HCEC 1CT (cell line): Measurements from ENCODE around the gene C2orf74.
A peak's percentile ranks its signal among the peaks of the same experiment; 100 is the strongest.
"Not testable (repeated sequence)": the region's sequence is repeated elsewhere in the genome, so short reads cannot be mapped to it uniquely, and the experiment has no call there.

Source experiments
- DNase-seq: peaks from one replicate; pipeline ENCODE4 v3.0.0-alpha.2; 2017

Gene C2orf74

GRCh38 chr2:61175036-61175435 is 13.0 kb downstream of the C2orf74 start:
- DNase-seq = no peak

DNA sequence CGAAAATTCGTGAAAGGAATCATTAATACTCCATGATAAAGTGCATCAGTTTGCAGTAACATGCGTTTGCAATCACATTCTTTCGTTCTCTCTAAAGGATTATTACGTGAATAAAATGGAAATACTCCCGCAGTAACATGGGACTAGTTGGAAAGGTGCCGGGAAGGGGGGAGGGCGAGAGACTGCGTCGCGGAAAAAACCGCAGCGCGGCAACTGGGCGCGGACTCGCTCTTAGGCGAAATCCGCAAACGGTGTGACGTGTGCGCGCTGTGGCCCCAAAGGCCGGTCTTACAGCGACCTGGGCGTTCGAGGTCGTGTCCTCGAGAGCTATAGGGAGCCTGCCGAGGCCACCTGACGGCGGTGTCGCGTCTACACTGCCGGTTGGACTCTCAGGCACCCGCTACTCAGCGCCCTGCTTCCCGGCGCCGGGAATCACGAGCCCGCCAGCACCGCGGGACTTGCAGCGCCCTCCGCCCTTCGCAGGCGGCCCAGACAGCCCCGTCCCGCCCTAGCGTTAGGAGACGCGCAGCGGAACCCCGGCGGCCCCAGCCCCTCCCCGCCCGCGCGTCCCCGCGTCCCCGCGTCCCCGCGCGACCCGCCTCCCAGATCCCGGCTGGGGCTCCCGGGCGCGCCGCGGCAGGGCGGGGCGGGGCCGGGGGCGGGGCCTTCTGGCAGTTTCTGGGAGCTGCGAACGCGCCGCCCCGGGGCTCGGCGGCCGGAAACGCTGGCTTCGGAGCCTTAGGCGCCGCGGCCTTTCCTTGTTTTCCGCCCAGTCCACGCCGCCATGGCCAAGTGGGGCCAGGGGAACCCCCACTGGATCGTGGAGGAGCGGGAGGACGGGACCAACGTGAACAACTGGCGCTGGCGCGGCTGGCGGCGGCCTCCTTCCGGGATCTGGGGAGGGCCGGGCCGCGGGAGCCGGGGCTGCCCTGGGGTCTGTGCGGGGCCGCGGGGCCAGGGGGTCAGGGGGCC is 15.1 kb downstream of the C2orf74 start:
- peak; percentile 89 for DNase-seq

DNA sequence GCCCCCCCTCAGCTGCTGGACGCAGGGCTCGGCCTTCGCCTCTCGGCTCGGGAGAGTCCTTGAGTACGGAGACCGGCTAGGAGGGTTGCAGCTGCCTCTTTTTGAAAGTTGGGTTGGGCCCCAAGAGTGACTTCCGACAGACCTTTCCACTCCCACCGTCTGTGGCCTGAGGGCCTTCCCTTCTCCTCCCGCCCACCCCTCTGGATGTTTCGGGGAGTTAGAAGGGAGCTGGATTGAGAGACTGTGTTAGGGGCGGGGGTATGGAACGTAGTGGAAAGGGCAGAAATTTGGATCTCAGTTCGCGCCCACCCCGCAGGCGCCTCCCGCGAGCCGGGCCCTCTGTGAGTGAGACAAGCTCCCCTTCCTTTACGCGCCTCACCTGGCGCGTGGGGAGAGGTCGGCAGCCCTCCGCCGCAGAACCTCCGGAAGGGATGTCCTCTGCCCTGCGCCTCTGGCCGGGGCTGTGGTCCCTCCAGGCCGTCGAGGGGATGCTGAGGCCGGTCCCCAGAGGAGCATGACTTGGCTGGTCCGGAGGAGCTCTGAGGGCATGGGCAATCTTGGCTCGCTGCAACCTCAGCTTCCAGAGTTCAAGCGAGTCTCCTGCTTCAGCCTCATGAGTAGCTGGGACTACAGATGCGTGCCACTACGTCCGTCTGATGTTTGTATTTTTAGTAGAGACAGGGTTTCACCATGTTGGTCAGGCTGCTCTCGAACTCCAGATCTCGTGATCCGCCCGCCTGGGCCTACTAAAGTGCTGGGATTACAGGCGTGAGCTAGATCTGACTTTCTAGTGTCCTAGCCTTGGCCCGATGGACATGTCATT is 15.9 kb downstream of the C2orf74 start:
- DNase-seq = peak; percentile 17

- peak; percentile 15 for DNase-seq
These were observed 16.9 kb downstream of the C2orf74 start for GRCh38 chr2:61178603-61179545.

GRCh38 chr2:61179701-61180639 is 18.0 kb downstream of the C2orf74 start:
- peak; percentile 64 for DNase-seq

DNA sequence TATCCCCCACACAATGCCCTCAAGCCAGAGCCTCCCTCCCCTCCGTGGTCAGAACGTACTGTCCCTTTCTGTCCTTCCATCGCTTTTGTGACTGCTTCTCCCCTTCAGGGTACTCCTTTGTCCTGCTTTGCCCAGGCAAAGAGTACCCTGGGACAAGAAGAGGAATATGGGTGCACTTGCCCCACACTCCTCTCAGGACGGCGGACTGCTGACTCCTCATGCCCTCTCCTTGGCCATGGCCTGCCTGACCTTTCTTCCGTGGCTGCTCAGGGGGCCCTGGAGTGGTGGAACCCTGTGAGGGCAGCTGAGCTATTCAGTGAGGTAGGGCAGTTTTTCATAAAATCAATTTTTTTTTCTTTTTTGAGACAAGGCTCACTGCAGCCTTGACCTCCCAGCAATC is 18.7 kb downstream of the C2orf74 start:
- no peak for DNase-seq

DNA sequence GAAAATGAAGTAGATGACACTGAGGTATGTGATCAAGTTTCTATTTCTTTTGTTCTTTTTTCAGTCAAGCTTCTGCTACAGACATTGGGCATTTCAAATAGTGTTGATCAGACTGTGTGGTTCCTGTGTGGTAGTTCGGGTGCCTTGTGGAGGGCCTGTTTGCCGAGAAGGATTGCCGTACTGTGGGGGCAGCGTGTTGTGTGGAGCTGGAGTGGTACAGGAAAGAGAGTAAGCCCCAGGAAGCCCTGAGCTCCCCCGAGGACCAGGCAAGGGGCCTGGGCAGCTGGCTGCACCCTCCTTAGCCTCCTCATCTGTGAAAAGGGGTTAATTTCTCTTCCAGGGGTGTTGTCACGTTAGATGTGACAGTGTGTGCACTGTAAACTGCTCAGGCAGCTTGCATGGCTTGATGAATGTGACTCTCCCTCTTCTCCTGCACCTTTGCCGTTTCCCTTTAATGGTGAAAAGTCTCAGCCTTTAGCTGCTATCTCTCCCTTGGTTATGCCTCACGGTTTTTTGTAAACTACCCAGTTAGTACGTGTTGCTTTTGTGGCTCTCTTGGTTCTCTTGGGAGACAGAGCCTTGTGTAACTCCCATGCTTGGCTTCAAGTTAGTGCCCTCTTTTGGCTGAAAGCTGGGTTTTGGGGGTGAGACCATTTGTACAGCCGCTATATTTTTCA is 19.5 kb downstream of the C2orf74 start:
- no peak for DNase-seq

DNA sequence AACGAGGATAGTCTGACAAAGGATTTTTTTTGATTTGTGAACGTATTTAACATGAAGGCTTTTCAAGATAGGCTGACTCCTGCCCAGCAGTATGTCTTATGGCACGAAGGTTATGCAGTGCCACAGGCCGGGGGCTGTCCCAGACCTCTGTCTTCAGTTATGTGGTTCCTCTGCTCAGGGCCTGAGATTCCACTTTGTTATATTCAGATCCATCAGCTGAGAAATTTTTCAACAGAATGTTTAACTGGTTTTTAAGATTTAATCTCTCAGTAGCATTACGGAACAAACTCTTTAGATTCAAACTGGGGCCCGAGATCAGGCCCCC is 20.0 kb downstream of the C2orf74 start:
- no peak for DNase-seq

DNA sequence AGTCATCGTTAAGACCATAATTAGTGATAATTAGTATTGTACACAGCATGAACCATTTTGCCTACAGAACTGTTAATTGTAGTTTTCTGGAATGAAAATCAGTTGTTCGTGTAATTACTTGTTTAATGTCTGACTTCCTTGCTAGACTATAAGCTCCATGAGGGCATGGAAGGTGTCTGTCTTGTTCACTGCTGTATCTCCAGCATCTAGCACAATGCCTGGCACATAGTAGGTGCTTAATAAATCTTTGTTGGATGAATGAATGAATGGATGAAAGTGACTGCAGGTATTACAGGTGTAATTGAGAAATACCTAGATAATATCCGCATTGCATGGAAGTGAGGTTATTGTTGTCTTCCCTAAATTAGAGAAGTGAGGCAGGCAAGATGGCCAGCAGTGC is 21.8 kb downstream of the C2orf74 start:
- DNase-seq = no peak

DNA sequence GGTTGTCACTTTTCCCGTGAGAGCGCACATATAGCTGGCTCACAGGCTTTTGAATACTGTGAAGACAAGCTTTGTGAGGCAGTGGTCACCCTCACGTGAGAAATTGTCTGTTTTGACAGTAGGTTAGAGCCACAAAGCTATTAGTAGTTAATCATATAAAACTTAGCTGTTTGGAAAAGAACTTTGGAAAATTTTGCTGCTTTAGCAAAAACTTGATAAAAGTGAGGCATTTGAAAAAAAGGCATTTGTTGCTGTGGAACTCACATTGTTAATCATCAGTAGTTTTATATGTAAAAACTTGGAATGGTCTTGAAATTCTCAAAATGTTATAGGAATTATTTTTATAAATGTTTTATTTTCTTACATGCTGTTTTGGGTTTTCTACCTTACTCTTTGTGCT is 22.3 kb downstream of the C2orf74 start:
- no peak for DNase-seq

DNA sequence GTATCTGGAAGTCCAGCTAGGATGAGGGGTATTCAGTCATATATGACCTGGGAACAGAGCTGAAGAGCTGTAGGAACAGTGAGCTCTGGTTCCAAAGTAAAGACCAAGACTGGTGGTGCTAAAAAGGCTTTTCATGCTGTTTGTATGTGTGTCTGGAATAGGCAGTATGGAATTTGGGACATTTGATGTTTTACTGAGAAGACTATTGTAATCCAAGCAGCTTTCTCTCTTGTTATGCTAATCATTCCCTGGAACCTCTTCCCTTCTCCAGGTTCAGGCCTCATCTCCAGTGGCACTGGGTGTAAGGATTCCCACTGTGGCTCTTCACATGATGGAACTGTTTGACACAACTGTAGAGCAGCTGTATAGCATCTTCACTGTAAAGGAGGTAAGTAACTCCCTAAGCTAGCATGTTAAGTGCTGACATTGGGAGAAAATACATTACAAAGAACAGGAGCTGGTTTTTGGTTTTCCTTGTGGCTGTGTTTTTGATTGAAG is 23.3 kb downstream of the C2orf74 start:
- DNase-seq = no peak

DNA sequence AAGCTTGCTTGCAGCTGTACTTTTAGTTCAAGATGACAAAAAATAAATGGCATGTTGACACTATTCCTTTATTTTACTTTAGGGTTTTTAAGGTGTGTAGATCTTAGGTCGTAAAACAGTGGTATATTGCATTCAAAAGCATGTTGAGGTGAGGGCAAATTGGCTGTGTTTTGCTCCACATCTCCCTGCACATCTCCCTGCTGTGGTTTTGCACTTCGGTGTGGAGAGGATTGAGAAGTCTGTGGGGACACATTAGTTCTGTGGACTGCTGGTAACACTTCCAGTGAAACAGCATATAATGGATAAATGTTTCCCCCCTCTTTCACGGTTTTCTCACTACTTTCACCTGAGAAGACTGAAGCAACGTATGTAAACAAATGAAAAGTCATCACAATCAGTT is 25.1 kb downstream of the C2orf74 start:
- DNase-seq = no peak

DNA sequence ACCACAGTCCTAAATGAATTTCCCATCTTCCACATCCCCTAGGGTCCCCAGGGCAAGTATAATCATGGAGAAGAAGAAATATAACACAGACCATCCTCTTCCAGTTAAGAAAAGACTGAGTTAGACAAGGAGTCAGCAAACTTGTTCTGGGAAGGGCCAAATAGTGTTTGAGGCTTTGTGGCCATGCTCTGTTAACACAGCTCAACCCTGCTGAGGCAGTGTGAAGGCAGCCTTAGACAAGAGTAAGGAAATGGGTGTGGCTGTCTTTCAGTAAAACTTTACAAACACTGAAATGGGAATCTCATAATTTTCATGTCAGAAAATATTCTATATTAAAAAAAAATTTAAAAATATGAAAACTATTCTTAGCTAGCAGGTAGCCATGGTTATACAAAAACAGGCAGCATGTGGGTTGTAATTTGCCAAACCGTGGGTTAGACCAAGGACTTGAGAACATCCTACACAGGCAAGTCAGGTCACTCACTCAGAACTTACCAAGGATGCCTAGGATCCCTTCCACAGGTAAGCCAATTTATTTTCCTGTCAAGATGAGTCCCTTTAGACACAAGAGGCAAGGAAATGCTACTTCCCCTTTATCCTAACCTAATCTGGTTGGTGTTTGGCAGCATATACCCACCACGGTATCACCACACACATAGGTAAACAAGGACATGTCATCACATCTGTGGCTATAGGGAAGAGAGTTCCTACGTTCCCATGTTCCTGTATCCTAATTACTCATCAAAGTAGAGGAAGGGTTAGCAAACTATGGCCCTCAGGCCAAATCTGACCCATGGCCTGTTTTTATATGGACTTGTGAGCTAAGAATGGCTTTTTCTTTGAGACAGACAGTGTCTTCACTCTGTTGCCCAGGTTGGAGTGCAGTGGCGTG is 31.9 kb downstream of the C2orf74 start:
- no peak for DNase-seq

DNA sequence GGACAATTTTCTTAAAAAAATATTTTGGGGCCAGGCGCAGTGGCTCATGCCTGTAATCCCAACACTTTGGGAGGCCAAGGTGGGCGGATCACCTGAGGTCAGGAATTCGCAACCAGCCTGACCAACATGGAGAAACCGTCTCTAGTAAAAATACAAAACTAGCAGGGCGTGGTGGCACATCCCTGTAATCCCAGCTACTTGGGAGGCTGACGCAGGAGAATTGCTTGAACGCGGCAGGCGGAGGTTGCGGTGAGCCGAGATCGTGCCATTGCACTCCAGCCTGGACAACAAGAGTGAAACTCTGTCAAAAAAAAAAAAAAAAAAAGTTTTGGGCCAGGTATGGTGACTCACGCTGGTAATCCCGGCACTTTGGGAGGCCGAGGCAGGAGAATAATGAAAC is 32.7 kb downstream of the C2orf74 start:
- not testable (repeated sequence) for DNase-seq

- DNase-seq = no peak
These were observed 34.7 kb downstream of the C2orf74 start for GRCh38 chr2:61196671-61197070.

DNA sequence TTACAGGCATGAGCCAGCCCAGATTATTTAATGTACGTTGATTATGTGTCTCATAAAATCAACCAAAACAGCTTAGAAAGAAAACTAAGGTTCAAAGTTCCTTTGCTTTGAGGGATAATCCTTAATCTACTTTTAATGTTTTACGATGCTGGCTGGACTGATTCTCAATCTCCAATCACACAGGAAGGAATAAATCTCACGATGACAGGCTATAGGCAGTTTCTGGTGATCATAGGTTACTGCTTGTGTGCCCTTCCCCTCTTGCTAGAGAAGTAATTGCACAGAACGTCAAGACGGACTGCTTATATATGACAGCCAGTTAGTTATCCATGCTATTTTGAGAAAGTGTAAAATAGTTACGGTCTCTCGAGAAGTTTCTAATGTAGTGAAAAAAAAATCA is 43.1 kb downstream of the C2orf74 start:
- no peak for DNase-seq

- peak; percentile 90 for DNase-seq
These were observed 48.5 kb downstream of the C2orf74 start for GRCh38 chr2:61210332-61210981.

- no peak for DNase-seq
These were observed 52.2 kb downstream of the C2orf74 start for GRCh38 chr2:61214171-61214570.
